Amniotic epithelial cell (primary cell): ENCODE measurements around the gene ORM1.

Experiments used
- DNase-seq: peaks from one replicate; pipeline ENCODE4 v3.0.0-alpha.2; 2010; ENCODE audit warnings: low read depth

Gene ORM1

GRCh38 chr9:114287763-114288192, 35.1 kb upstream of the ORM1 start:
- DNase-seq = no peak

GRCh38 chr9:114288193-114289091, 34.5 kb upstream of the ORM1 start:
- DNase-seq = peak; percentile 46

DNA sequence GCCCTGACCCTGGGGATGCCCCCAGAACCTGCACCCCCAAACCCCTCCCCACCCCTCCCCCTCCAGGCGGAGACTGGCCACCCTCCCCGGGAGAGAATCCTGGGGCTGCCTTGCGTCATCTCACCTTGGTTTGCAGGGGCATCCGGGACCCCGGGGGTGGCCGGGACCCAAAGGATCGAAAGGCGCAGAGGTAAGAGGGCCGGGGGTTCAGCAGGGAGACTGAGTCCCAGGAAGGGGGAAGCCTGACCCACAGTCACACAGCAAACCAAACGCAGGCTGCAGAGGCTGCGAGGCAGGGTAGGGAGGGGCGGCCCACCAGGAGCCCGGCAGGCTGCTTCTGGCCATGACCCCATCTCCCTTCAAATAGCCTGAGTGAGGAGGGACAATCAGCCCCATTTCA, 33.8 kb upstream of the ORM1 start:
- DNase-seq = no peak

- no peak for DNase-seq
Observed at GRCh38 chr9:114289571-114290481, 33.1 kb upstream of the ORM1 start.

DNA sequence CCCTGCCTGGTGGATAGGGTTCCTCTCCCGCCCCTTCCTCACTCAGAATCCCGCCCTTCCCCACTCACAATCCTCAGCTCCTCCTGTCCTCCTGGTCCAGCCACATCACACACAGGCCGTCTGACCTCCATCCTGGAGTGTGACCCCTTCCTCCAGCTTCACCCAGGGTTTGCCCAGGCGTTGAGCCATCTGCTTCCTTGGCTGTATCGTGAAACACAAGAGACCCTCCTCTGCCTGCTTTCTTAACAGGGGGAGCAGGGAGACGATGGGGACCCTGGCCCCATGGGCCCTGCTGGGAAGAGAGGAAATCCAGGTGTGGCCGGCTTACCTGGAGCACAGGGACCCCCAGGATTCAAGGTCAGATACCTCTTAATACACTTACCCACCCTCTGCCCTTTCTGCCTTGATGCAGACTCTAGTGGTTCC, 32.3 kb upstream of the ORM1 start:
- DNase-seq = no peak

- peak; percentile 53 for DNase-seq
Observed at GRCh38 chr9:114291064-114291474, 31.8 kb upstream of the ORM1 start.

GRCh38 chr9:114291886-114292590, 30.9 kb upstream of the ORM1 start:
- no peak for DNase-seq

DNA sequence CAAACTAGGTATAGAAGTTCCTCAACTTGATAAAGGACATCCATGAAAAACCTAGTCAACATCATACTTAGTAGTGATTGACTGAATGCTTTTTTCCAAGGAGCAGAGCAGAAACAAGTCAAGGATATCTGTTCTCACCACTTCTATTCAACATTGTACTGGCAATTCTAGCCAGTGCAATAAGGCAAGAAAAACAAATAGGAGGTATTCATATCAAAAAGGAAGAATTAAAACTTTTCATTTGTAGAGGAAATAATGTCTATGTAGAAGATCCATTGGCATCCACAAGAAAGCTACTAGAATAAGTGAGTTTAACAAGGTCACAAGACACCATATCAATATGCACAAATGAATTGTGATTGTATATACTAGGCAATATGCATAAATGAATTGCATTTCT, 28.2 kb upstream of the ORM1 start:
- no peak for DNase-seq

DNA sequence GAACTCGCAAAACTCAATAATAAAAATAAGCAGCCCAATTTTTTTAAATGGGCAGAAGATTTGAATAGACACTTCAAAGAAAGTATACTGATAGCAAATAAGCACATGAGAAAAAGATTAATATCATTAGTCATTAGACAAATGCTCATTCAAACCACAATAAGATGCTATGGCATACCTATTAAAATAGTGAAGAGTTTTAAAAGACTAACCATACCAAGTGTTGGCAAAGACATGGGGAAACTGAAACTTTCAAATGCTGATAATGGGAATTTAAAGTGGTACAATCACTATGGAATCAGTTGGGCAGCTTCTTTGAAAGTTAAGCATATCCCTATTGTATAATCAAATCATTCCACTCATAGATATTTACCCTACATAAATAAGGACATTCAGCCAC, 26.6 kb upstream of the ORM1 start:
- no peak for DNase-seq

DNA sequence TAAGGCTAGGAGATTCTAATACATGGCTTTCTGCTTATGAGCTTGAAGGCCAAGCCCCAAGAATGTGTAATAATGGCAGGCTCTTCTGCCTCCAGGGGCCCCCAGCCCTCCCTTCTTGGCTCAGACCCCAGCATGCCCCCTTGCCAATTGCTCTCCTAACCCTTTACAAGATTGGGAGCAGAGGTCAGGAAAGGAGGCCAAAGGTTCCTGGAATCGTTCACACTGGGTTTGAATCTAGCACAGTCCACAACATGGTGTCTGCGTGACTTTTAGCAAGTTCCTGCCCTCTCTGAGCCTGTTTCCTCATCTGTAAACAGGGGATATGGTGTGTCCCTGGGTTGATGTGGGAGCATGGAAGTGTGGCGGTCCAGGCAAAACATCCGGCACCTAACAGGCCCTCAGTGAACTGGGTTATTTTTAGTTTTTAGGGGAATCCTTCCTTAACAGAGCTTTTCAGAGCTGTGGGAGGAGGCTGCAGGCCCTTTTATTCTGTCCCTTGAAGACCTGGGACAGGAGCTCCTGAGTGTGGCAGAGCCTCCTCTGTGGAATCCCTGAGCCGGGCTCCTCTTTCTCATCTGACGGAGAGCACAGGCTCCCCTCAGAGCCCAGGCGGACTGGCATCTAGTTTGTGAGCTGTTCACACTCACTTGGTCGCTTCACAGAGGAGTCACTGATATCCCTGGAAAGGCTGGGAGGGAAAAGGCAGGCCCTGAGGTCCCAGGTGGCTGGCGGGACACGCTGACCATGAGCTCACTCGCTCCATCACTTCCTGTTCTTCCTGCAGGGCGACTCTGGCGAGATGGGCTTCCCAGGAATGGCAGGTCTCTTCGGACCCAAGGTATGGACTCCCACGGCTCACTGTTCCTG, 23.4 kb upstream of the ORM1 start:
- no peak for DNase-seq

GRCh38 chr9:114300153-114300845, 22.6 kb upstream of the ORM1 start:
- no peak for DNase-seq

GRCh38 chr9:114300846-114301797, 21.8 kb upstream of the ORM1 start:
- no peak for DNase-seq

- DNase-seq = no peak
Observed at GRCh38 chr9:114301798-114302565, 20.9 kb upstream of the ORM1 start.

DNA sequence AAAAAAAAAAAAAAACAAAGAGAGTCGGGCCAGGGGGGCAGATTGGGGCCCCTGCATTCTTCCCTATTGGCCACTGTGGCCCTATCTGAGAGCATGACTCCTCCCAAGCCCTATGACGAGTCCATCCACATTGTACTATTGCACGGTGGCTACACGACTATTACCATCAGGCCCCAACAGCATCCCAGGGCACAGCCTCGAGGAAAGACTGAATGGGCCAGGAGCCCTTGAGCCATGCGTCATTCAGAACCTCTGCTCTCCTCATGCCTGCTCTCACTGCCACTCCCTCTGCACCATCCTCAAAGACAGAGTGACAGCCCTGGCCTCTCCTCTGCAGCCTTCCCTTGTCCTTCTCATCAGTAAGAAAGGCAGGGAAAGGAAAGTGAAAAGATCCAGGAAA, 20.2 kb upstream of the ORM1 start:
- DNase-seq = no peak

GRCh38 chr9:114303571-114303970, 19.3 kb upstream of the ORM1 start:
- no peak for DNase-seq

GRCh38 chr9:114303977-114304376, 18.9 kb upstream of the ORM1 start:
- DNase-seq = no peak

- no peak for DNase-seq
Observed at GRCh38 chr9:114304416-114305188, 18.3 kb upstream of the ORM1 start.

GRCh38 chr9:114307899-114308267, 15.0 kb upstream of the ORM1 start:
- peak; percentile 55 for DNase-seq
